Thyroid gland (tissue), 4 donors: ENCODE measurements around the gene SOX13.
"Not testable (repeated sequence)": the region's sequence is repeated elsewhere in the genome, so short reads cannot be mapped to it uniquely, and the experiment has no call there.

Experiments
- POLR2A ChIP-seq, 2 donors: fragments of 450-650 bp; IDR thresholded peaks; one replicate each; pipeline ENCODE4 v1.6.1; 2017; ENCODE audit warnings: antibody characterized with exemption in 2 of 2, mild to moderate bottlenecking in 2 of 2, moderate library complexity in 1 of 2
- TF ChIP-seq, protein P1 (sequence below), 6 experiments: fragments of 200-600 bp in 3 of 6; fragments of 450-650 bp in 3 of 6; sonication (generic) in 3 of 6; IDR thresholded peaks; one replicate each; pipeline ENCODE4 v1.5.1; 2016 to 2019; ENCODE audit warnings: antibody characterized with exemption in 6 of 6, mild to moderate bottlenecking in 2 of 6, inconsistent platforms in 1 of 6, moderate library complexity in 1 of 6

DNA sequence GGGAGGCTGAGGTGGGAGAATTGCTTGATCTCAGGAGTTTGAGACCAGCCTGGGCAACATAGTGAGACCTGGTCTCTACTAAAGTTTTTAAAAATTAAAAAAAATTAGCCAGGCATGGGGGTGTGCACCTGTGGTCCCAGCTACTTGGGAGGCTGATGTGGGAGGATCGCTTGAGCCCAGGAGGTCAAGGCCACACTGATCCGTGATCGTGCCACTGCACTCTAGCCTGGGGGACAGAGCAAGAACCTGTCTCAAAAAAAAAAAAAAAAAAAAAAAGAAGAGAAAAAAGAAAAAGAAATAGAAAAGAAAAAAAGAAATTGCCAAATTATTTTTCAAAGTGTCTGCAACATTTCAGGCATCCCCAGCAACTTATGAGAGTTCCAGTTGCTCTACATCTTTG is 24.1 kb upstream of the SOX13 start:
- TF ChIP-seq, protein P1, sequence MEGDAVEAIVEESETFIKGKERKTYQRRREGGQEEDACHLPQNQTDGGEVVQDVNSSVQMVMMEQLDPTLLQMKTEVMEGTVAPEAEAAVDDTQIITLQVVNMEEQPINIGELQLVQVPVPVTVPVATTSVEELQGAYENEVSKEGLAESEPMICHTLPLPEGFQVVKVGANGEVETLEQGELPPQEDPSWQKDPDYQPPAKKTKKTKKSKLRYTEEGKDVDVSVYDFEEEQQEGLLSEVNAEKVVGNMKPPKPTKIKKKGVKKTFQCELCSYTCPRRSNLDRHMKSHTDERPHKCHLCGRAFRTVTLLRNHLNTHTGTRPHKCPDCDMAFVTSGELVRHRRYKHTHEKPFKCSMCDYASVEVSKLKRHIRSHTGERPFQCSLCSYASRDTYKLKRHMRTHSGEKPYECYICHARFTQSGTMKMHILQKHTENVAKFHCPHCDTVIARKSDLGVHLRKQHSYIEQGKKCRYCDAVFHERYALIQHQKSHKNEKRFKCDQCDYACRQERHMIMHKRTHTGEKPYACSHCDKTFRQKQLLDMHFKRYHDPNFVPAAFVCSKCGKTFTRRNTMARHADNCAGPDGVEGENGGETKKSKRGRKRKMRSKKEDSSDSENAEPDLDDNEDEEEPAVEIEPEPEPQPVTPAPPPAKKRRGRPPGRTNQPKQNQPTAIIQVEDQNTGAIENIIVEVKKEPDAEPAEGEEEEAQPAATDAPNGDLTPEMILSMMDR (IDR thresholded peaks at IDR 0.05): not testable (repeated sequence)
- TF ChIP-seq POLR2A (IDR thresholded peaks at IDR 0.05): not testable (repeated sequence)
